T-cell (primary cell): ENCODE results near the gene PLCG1. TPM values are rescaled to one million over a fixed set of nuclear protein-coding genes. Genes with fewer than 3 reads are reported as not detected.
A peak's percentile ranks its signal among the peaks of the same experiment; 100 is the strongest.

ENCODE experiments used
- ATAC-seq, 4 experiments: fragments of 200-7000 bp in 3 of 4; fragments of 150-1000 bp in 1 of 4; cut with Tn5 transposase; replicated peaks in 1 of 4; 1 replicate in 3 of 4; 2 replicates in 1 of 4; pipeline ENCODE4 v1.10.0; 2021; ENCODE audit warnings: moderate library complexity in 3 of 4, mild to moderate bottlenecking in 2 of 4, moderate number of reproducible peaks in 1 of 4
- CTCF ChIA-PET, 2 donors: fragments of 300-600 bp; sonication (Branson Sonifier 250); formaldehyde crosslinking; loops; one replicate each; lab custom pipeline; 2022; ENCODE audit warnings: antibody characterized with exemption in 2 of 2; lab: Charles Lee
- POLR2A ChIA-PET, 2 donors: fragments of 300-600 bp; sonication (Branson Sonifier 250); formaldehyde crosslinking; loops; one replicate each; lab custom pipeline; 2022; ENCODE audit warnings: antibody characterized with exemption in 2 of 2; lab: Charles Lee
- DNase-seq, 35 experiments: peaks; one replicate each; pipeline versions ENCODE4 v3.0.0 to v3.0.0-alpha.2; 2013 to 2023
- H3K27ac ChIP-seq: one replicate; pipeline ENCODE4 v1.5.1; 2013; ENCODE audit warnings: low read length
- H3K27me3 ChIP-seq, 2 experiments: replicated peaks in 1 of 2; 1 replicate in 1 of 2; 2 replicates in 1 of 2; pipeline versions ENCODE4 v1.6.1 to v1.7.0; 2013; ENCODE audit warnings: low read length in 1 of 2, mixed read lengths in 1 of 2; ENCODE audit not compliant: control insufficient read depth in 2 of 2, insufficient read depth in 2 of 2; ENCODE audit errors: extremely low read depth in 1 of 2
- H3K36me3 ChIP-seq, 2 donors: 1 replicate in 1 of 2; 2 replicates in 1 of 2; pipeline versions ENCODE4 v1.6.1 to v1.7.0; 2013; ENCODE audit warnings: low read length in 1 of 2; ENCODE audit not compliant: control insufficient read depth in 2 of 2, insufficient read depth in 1 of 2; ENCODE audit errors: extremely low read depth in 1 of 2
- H3K4me1 ChIP-seq, 2 experiments: 1 replicate in 1 of 2; 2 replicates in 1 of 2; pipeline versions ENCODE4 v1.6.1 to v1.7.0; 2013; ENCODE audit warnings: low read length in 2 of 2, mixed read lengths in 1 of 2; ENCODE audit not compliant: insufficient read depth in 2 of 2, control insufficient read depth in 1 of 2; ENCODE audit errors: extremely low read depth in 1 of 2
- H3K4me3 ChIP-seq, 2 donors: 1 replicate in 1 of 2; 2 replicates in 1 of 2; pipeline versions ENCODE4 v1.5.1 to v1.7.0; 2013; ENCODE audit warnings: mild to moderate bottlenecking in 2 of 2, low read length in 1 of 2, moderate library complexity in 1 of 2; ENCODE audit not compliant: control insufficient read depth in 1 of 2; ENCODE audit errors: extremely low read depth in 1 of 2
- H3K9me3 ChIP-seq: 2 replicates; pipeline ENCODE4 v1.7.0; 2013
- H3K27ac Mint-ChIP-seq, 2 donors: one replicate each; pipeline ENCODE4 v1.8.0; 2020 to 2021; ENCODE audit warnings: mild to moderate bottlenecking in 2 of 2, mixed read lengths in 2 of 2
- H3K27me3 Mint-ChIP-seq, 2 donors: one replicate each; pipeline ENCODE4 v1.8.0; 2021 to 2022; ENCODE audit warnings: mixed read lengths in 2 of 2
- H3K36me3 Mint-ChIP-seq: one replicate; pipeline ENCODE4 v1.8.0; 2021; ENCODE audit warnings: mixed read lengths
- H3K4me1 Mint-ChIP-seq, 3 donors: one replicate each; pipeline ENCODE4 v1.8.0; 2020 to 2022; ENCODE audit warnings: mixed read lengths in 3 of 3, mild to moderate bottlenecking in 1 of 3
- H3K4me3 Mint-ChIP-seq, 3 donors: one replicate each; pipeline ENCODE4 v1.8.0; 2020 to 2022; ENCODE audit warnings: mild to moderate bottlenecking in 3 of 3, mixed read lengths in 3 of 3, moderate library complexity in 3 of 3
- H3K9me3 Mint-ChIP-seq, 3 donors: one replicate each; pipeline ENCODE4 v1.8.0; 2020 to 2022; ENCODE audit warnings: mixed read lengths in 3 of 3
- WGBS: methylation state at CpG from one replicate; pipeline ENCODE4 v1.1.5; 2013; ENCODE audit warnings: missing lambda C conversion rate; ENCODE audit not compliant: insufficient coverage; 5-methylcytosine and 5-hydroxymethylcytosine counted together
- total RNA-seq, 35 experiments: library from RNA in 6 of 35; stranded (reverse) in 6 of 35; fragments of 120-200 nt in 1 of 35; gene quantifications; one replicate each; pipeline versions ENCODE4 v1.2.1 to v1.2.4 and lab custom pipeline; 2013 to 2026

Gene PLCG1
- total RNA-seq, 5 donors from 2014 or later (not counting 1 experiment from before 2014, with no cell fraction given), result 390 to 589 (median 444) TPM

DNA sequence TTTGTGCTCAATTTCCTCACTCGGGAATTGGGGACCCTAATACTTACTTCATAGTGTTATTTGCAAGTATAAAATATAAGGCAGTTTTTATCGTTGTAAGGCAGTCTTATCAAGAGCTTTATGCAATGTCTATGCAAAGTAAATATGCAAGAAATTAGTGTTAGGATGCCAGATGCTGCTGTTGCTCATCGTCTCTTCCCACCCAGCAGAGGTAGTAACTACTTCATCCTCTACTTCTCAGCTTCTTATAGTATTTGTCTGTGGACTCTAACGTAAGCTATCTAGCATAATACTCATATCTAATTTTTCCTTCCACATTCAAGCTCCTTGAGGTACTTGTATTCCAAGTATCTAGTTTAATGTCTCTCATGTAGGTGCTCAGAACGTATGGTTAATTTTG, 11.6 kb downstream of the PLCG1 start:
- Histone ChIP-seq H3K4me3 (no peak overlapping the region), H3K4me1 (peaks cover 85 to 100% of the 10 kb centered on the region in 2 experiments), H3K27ac (peak overlapping the region; percentile 76), H3K9me3 (no peaks in the 10 kb centered on the region), H3K27me3 (no peaks in the 10 kb centered on the region), H3K36me3 (peaks cover 6 to 17% of the 10 kb centered on the region in 2 donors)
- peaks cover 4% of the 10 kb centered on the region for H3K36me3 Mint-ChIP-seq
- H3K9me3 Mint-ChIP-seq, result no peaks in the 10 kb centered on the region
- no peaks in the 10 kb centered on the region for H3K27me3 Mint-ChIP-seq
- peak overlapping the region in 2 of 3 donors; percentile 6 to 89 for H3K4me3 Mint-ChIP-seq
- 60% methylated on average over 1 of the region's 5 CpGs for WGBS
- H3K27ac Mint-ChIP-seq, result peak overlapping the region; percentile 95 to 97
- DNase-seq (no peak), ATAC-seq (no peak)
- peaks cover 95 to 100% (median 96%) of the 10 kb centered on the region in 3 donors for H3K4me1 Mint-ChIP-seq
- CTCF ChIA-PET, result interaction anchor here in 1 of 2 donors (1.5 kb wide), 1 partner anchor 8 kb away, joined by 4 read pairs; no protein-coding TSS in a partner anchor
- POLR2A ChIA-PET, result interaction anchor here (0.7 kb wide), 3 partner anchors 24 to 86 kb away, joined by 3 read pairs; no protein-coding TSS in a partner anchor

DNA sequence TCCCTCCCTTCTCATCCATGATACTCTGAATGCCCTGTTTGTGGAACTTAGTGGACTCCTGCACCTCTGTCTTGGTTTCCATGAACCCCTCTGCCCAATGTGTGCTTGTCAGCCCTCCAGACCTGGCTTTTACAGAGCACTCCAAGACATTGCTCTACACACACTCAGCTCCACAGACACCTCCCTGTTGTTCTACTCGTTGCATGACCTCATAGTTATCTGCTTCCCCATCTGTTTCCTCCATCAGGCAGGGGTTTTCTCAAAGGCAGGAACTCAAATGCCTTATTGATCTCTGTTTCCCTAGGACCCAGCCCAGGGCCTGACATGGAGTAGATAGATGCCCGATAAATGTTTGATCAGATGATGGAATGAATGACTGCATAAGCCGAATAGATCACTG, 13.3 kb downstream of the PLCG1 start:
- Mint-ChIP-seq H3K36me3 (no peaks in the 10 kb centered on the region), H3K27me3 (no peaks in the 10 kb centered on the region), H3K4me3 (peak overlapping the region; percentile 1 to 89 (median 50)), H3K4me1 (peaks cover 95 to 100% (median 96%) of the 10 kb centered on the region in 3 donors), H3K27ac (peak overlapping the region; percentile 97 to 100), H3K9me3 (no peaks in the 10 kb centered on the region)
- Histone ChIP-seq H3K4me1 (peaks cover 86 to 100% of the 10 kb centered on the region in 2 experiments), H3K36me3 (peaks cover 3 to 18% of the 10 kb centered on the region in 2 donors), H3K4me3 (no peak overlapping the region), H3K27me3 (no peaks in the 10 kb centered on the region), H3K27ac (peak overlapping the region; percentile 76), H3K9me3 (no peaks in the 10 kb centered on the region)
- DNase-seq (peak in 3 of 35 experiments; percentile 17 to 66 (median 17)), ATAC-seq (peak; percentile 56 to 83 (median 61))
- ChIA-PET POLR2A (no interaction called here), CTCF (interaction anchor here (1.0 to 2.4 kb wide), 2 partner anchors 14 to 15 kb away, joined by 5 to 8 read pairs; no protein-coding TSS in a partner anchor)
- WGBS, result 0% methylated on average over 2 of the region's 3 CpGs

DNA sequence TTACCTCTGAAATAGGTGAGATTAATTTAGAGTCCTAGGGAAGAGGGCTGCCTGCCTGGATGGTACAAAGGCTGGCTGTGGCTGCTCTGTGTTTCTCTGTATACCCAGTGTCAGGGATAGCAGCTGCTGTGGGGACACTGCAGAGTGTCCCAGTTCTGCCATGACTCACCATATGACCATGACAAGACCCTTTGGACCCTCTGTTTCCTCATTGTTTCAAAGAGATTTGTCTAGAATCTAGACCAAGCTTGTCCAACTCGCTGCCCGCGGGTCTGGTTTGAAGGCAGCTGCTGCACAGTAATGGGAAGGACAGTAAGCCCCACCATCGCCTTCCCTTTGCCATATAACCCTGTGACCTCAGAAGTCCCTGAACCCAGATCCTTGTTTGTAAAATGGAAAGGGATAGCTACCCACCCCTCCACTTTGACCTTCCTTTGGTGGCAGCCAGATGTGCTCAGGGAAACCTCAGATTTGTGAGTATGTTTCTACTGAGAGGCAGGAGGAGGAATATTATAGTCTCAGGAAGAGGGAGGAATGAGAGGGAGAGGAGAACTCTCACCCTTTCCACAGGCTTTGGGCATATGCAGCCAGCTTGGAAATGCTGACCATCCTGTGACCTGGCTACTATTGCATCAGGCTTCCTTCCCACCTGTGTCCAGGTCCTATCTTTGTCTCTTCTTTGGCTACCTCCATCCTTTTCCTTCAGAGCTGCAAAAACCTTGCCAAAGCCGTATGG, 14.0 kb downstream of the PLCG1 start:
- no peak for DNase-seq

DNA sequence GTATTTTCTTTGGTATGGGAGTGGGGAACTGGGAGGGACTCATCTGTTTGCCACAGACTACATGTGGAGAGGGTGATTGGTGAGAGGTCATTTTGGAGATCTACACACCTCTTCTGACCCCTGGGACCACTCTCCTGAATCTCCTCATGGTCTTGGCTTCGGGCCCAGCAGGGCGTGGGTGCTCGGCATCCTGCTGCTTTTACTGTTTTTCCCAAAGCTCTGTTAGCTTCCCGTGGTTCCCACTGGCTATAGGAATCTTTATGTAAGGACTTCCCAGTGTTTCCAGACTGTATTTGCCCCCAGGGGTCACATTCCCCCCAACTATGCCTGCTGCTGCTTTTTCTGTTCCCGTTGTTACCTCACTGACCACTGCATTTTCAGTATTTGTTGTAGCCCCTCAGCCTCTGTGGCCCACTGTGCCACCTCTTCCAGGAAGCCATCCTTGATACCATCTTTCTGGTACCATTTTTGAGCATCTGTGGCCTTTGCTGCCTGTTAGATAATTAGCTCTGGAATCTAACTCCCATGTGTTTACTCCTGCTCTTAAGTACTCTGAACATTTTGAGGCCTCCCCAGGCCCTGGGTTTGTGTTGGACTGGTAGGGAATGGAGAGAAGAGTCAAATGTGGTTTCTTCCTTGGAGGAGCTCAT, 14.9 kb downstream of the PLCG1 start:
- Mint-ChIP-seq H3K27me3 (peaks cover 0 to 2% of the 10 kb centered on the region in 2 donors), H3K9me3 (no peaks in the 10 kb centered on the region), H3K4me1 (peaks cover 95 to 100% (median 96%) of the 10 kb centered on the region in 3 donors), H3K4me3 (peak overlapping the region in 2 of 3 donors; percentile 5 to 89), H3K27ac (peak overlapping the region; percentile 97 to 100), H3K36me3 (no peaks in the 10 kb centered on the region)
- ChIA-PET POLR2A (interaction anchor here in 1 of 2 donors (1.0 kb wide), 1 partner anchor 11 kb away, joined by 5 read pairs; no protein-coding TSS in a partner anchor), CTCF (interaction anchor here in 1 of 2 donors (1.1 to 2.4 kb wide), 4 partner anchors 10 to 17 kb away, joined by 4 to 8 read pairs (median 6); no protein-coding TSS in a partner anchor)
- H3K4me3 ChIP-seq, result no peak overlapping the region
- H3K36me3 ChIP-seq, result peaks cover 3 to 12% of the 10 kb centered on the region in 2 donors
- ATAC-seq (no peak), DNase-seq (no peak)
- WGBS, result 88% methylated on average over 1 of the region's 5 CpGs
- H3K9me3 ChIP-seq, result no peaks in the 10 kb centered on the region
- H3K27me3 ChIP-seq, result no peaks in the 10 kb centered on the region
- peaks cover 84 to 100% of the 10 kb centered on the region in 2 experiments for H3K4me1 ChIP-seq
- peak overlapping the region; percentile 76 for H3K27ac ChIP-seq

More for the DNA sequence above, 14.0 kb downstream of the PLCG1 start:
- no peak overlapping the region for H3K4me3 ChIP-seq
- no peaks in the 10 kb centered on the region for H3K27me3 ChIP-seq
- ChIA-PET CTCF (interaction anchor here in 1 of 2 donors (0.6 to 2.4 kb wide), 2 partner anchors 16 to 116 kb away, joined by 3 to 8 read pairs; no protein-coding TSS in a partner anchor), POLR2A (no interaction called here)
- peak overlapping the region in 2 of 3 donors; percentile 1 to 89 for H3K4me3 Mint-ChIP-seq
- H3K27ac Mint-ChIP-seq, result peak overlapping the region; percentile 97 to 100
- H3K36me3 Mint-ChIP-seq, result no peaks in the 10 kb centered on the region
- H3K9me3 Mint-ChIP-seq, result no peaks in the 10 kb centered on the region
- no peaks in the 10 kb centered on the region for H3K9me3 ChIP-seq
- peaks cover 95 to 100% (median 96%) of the 10 kb centered on the region in 3 donors for H3K4me1 Mint-ChIP-seq
- ATAC-seq, result peak in 2 of 4 experiments; percentile 3 to 22
- peak overlapping the region; percentile 76 for H3K27ac ChIP-seq
- H3K4me1 ChIP-seq, result peaks cover 86 to 100% of the 10 kb centered on the region in 2 experiments
- no peaks in the 10 kb centered on the region for H3K27me3 Mint-ChIP-seq
- no CpG with 5 or more reads among the region's 5 CpGs for WGBS
- H3K36me3 ChIP-seq, result peaks cover 3 to 18% of the 10 kb centered on the region in 2 donors

DNA sequence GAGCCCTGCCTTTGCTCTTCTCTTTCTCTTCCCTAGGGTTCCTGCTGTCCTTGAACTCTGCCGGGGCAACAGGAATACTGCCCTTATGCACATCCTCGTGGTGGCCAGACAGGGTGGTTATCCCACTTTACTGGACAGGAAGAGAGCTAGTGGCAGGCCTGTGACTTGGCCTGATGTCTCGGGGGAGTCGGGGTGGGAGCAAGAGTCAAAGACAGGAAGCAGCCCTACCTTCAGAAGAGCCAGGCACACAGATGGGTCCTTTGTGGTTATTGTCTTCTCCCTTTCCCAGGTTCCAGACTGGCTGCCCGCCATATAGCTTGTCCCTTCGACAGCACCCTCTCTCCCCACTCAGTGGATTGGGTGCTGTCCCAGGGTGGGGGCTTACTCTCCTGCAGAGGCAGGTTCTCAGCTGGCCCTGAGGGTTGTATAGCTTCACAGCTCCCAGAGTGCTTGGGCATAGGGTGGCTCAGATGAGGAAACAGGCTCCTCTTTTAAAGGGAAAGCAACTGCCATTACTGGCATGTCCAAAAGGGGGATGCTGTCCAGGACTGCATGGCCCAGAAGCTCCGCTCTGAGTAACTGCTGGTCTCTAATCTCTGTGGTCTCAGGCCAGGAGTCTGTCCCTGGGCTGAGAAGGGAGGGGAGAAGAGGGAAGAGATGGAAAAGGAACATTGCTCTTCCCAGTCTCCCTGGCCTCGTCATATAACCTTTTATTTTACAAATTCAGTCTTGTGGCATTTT, 17.3 kb downstream of the PLCG1 start:
- CTCF ChIA-PET, result interaction anchor here (0.5 to 4.9 kb wide), 6 partner anchors 10 to 59 kb away, joined by 3 to 43 read pairs (median 4); no protein-coding TSS in a partner anchor
- H3K4me1 Mint-ChIP-seq, result peaks cover 96 to 100% (median 97%) of the 10 kb centered on the region in 3 donors
- H3K9me3 Mint-ChIP-seq, result no peaks in the 10 kb centered on the region
- H3K27me3 Mint-ChIP-seq, result peaks cover 0 to 2% of the 10 kb centered on the region in 2 donors
- no peaks in the 10 kb centered on the region for H3K27me3 ChIP-seq
- peak overlapping the region; percentile 97 to 100 for H3K27ac Mint-ChIP-seq
- H3K36me3 ChIP-seq, result peaks cover 3 to 10% of the 10 kb centered on the region in 2 donors
- H3K27ac ChIP-seq, result peak overlapping the region; percentile 90
- H3K4me3 Mint-ChIP-seq, result peak overlapping the region in 1 of 3 donors; percentile 90
- peaks cover 2% of the 10 kb centered on the region for H3K36me3 Mint-ChIP-seq
- POLR2A ChIA-PET, result interaction anchor here in 1 of 2 donors (0.7 to 3.2 kb wide), 2 partner anchors 13 to 97 kb away, joined by 3 to 16 read pairs; no protein-coding TSS in a partner anchor
- no peak for DNase-seq
- peaks cover 88 to 100% of the 10 kb centered on the region in 2 experiments for H3K4me1 ChIP-seq
- WGBS, result 0% methylated on average over 1 of the region's 8 CpGs
- peak overlapping the region in 1 of 2 donors; percentile 29 for H3K4me3 ChIP-seq
- ATAC-seq, result no peak
- H3K9me3 ChIP-seq, result no peaks in the 10 kb centered on the region
